Prostate gland (tissue), 2 donors: ENCODE data around the gene SCYGR3.

ENCODE experiments used
- CTCF ChIP-seq, 4 experiments: fragments of 200-600 bp in 2 of 4; fragments of 450-650 bp in 2 of 4; sonication (generic) in 2 of 4; IDR thresholded peaks; 1 replicate in 3 of 4; 2 replicates in 1 of 4; pipeline ENCODE4 v1.5.1; 2016 to 2019; ENCODE audit warnings: antibody characterized with exemption in 4 of 4, mild to moderate bottlenecking in 2 of 4, moderate library complexity in 2 of 4
- POLR2A ChIP-seq: fragments of 450-650 bp; IDR thresholded peaks from one replicate; pipeline ENCODE4 v1.6.1; 2016; ENCODE audit warnings: antibody characterized with exemption, mild to moderate bottlenecking

- no peak for TF ChIP-seq CTCF (IDR thresholded peaks at IDR 0.05)
- no peak for TF ChIP-seq POLR2A
These were observed 14.8 kb upstream of the SCYGR3 start for GRCh38 chr2:227629435-227629834.
